ENCODE results near the gene BATF3.
"Not testable (repeated sequence)": the region's sequence is repeated elsewhere in the genome, so short reads cannot be mapped to it uniquely, and the experiment has no call there.

The BATF3 gene

GRCh38 chr1:212684076-212684475, 15.6 kb downstream of the BATF3 start:
- DNase-seq: no peak

- DNase-seq: no peak
Measured at GRCh38 chr1:212683357-212683722, 16.3 kb downstream of the BATF3 start.

- no peak for DNase-seq
Measured at GRCh38 chr1:212680680-212681389, 18.8 kb downstream of the BATF3 start.

- DNase-seq: no peak
Measured at GRCh38 chr1:212678456-212679410, 20.9 kb downstream of the BATF3 start.

GRCh38 chr1:212677573-212677972, 22.1 kb downstream of the BATF3 start:
- DNase-seq: no peak

GRCh38 chr1:212677136-212677535, 22.5 kb downstream of the BATF3 start:
- no peak for DNase-seq

- DNase-seq: no peak
Measured at GRCh38 chr1:212675675-212676074, 24.0 kb downstream of the BATF3 start.

- no peak for DNase-seq
Measured at GRCh38 chr1:212674872-212675271, 24.8 kb downstream of the BATF3 start.

GRCh38 chr1:212671342-212672031, 28.2 kb downstream of the BATF3 start:
- peak; percentile 62 for DNase-seq

GRCh38 chr1:212670882-212671281, 28.8 kb downstream of the BATF3 start:
- DNase-seq: no peak

GRCh38 chr1:212670301-212670700, 29.3 kb downstream of the BATF3 start:
- DNase-seq: no peak

GRCh38 chr1:212669600-212669999, 30.0 kb downstream of the BATF3 start:
- no peak for DNase-seq

GRCh38 chr1:212669102-212669501, 30.5 kb downstream of the BATF3 start:
- DNase-seq: no peak

- DNase-seq: no peak
Measured at GRCh38 chr1:212668477-212668876, 31.2 kb downstream of the BATF3 start.

GRCh38 chr1:212667223-212668139, 32.2 kb downstream of the BATF3 start:
- DNase-seq: peak; percentile 97

GRCh38 chr1:212666116-212666775, 33.4 kb downstream of the BATF3 start:
- no peak for DNase-seq

- DNase-seq: peak; percentile 80
Measured at GRCh38 chr1:212665241-212666115, 34.2 kb downstream of the BATF3 start.

GRCh38 chr1:212664409-212665199, 35.0 kb downstream of the BATF3 start:
- DNase-seq: no peak

- DNase-seq: not testable (repeated sequence)
Measured at GRCh38 chr1:212658250-212658649, 41.4 kb downstream of the BATF3 start.

GRCh38 chr1:212656730-212657129, 42.9 kb downstream of the BATF3 start:
- DNase-seq: peak; percentile 27

Data from fibroblast of skin of back (primary cell).